Stimulated activated CD4-positive, alpha-beta T cell treated with anti-CD3 and anti-CD28 coated beads, TNF-alpha, amount 100 ng/mL, for 48 hours (primary cell): ENCODE results near the gene TNK2.
"Not testable (repeated sequence)": the region's sequence is repeated elsewhere in the genome, so short reads cannot be mapped to it uniquely, and the experiment has no call there.

Experiments
- DNase-seq, 3 donors: peaks; one replicate each; pipeline ENCODE4 v3.0.0-alpha.2; 2020; ENCODE audit warnings: low read depth in 3 of 3

Gene TNK2

DNA sequence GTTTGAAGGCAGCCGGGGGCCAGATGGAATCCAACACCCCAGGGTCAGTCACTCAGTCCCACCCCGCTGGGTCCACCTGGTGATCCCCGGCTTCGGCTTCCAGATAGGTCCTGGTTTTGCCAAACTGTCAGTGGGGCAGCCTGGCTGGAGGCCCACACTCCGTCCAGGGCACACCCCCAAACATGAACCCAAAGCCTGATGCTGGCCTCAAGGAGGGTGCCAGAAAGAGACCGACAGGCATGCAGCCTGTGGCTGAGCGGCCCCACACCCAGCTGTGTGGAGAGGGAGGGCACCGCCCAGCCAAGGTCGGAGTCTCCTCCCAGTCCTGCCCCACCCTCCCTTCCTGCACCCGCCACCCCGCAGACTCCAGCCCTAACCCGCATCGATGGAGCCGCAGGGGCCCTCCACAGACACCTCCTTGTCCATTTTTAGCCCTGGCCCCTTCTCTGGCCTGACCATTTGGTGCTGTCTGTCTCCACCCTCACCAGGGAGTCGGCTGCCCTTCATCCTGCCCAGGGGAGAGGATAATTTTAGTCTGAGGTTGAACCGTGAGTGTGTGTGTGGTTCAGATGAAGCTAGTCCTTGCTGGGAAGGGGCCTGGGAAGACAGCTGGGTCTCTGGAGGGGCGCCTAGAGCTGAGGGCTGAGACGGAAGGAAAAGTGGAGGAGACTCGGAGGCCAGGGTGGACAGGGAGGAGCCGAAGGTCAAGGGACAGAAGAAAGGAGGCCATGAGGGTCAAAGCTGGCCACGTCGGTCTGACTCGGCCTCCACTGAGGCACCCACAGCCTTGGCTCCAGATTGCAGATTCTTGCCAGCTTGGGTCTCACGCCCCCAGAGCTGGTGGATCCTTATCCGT is 23.1 kb downstream of the TNK2 start:
- no peak for DNase-seq

DNA sequence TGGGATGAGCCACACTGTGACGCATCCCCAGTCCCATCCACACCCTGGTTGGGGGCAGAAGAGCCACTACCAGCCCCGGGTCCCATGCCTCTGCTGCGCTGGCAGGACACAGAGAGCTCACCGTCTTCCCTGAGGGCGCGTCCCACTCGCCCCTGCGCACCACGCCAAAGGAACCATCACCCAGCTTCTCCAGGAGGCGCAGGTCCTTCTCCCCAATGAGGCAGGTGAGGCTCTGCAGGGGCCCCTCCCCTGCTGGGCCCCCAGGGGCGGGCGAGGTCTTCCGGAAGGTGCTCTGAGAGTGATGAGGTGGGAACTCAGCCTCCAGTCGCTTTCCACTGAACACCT is 23.7 kb downstream of the TNK2 start:
- DNase-seq = no peak

DNA sequence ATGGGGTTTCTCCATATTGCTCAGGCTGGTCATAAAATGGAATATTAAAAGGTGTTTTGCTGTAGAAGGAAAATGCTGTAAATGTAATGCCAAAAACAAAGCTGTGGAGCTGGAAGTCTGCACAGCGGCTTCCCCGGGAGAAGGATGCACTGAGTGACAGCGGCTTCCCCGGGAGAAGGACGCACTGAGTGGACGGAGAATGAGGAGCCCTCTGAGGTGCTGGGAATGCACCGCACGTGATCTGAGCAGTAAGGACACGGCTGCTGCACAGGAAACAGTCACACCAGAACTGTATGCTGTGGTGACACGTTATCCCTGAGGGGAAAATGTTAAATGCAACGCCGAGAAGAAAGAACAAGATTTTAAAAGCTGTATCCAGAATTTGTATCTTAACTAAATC is 24.6 kb downstream of the TNK2 start:
- no peak for DNase-seq

DNA sequence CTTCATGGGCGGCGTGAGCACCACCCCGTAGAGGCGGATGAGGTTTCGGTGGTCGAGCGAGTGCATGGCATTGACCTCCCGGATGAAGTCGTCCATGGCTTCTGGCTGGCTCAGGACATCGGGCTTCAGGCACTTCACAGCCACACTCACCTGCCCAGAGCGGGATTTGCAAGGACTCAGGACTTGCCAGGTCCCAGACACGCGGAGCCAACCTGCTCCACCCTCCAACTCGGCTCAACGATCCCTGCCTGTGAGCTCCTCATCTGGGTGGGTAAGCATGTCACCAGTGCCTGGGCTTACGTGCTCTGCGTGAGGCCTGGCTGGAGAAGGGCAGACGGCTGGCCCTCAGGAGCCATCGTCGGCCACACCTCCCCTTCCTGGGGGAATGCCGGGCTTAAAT is 25.2 kb downstream of the TNK2 start:
- no peak for DNase-seq

DNA sequence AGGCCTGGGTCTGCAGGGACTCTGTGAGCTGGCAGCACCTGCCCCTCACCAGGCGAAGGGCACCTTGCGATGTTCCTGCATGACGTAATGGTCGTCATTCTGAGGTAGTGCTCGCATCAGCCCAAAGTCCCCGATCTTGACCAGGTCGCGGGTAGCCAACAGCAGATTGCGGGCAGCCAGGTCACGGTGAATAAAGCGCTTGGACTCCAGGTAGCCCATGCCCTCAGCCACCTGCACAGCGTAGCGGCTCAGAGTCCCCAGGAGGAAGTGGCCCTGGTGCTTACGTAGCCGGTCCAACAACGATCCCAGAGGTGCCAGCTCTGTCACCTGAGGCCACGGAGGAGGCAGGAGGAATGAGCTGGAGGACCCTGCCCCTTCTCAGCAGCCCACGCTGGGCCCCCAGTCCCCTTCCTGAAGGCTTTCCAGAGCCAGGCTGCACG is 26.3 kb downstream of the TNK2 start:
- DNase-seq = no peak

DNA sequence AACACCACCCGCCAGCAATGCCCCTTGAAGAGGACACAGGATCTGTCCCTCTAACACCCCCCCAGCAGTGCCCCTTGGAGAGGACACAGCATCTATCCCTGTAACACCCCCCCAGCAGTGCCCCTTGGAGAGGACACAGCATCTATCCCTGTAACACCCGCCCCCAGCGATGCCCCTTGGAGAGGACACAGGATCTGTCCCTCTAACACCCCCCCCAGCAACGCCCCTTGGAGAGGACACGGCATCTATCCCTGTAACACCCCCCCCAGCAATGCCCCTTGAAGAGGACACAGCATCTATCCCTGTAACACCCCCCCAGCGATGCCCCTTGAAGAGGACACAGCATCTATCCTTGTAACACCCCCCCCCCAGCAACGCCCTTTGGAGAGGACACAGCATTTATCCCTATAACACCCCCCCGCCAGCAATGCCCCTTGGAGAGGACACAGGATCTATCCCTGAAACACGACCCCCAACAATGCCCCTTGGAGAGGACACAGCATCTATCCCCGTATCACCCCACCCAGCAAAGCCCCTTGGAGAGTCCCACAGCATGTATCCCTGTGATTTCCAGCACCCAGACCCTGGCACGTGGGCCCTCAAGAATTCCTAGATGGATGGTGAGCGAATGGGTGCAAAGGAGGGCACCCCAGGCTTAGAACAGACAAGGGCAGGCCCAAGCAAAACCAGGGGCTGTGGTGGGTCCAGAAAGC is 26.9 kb downstream of the TNK2 start:
- DNase-seq = no peak

DNA sequence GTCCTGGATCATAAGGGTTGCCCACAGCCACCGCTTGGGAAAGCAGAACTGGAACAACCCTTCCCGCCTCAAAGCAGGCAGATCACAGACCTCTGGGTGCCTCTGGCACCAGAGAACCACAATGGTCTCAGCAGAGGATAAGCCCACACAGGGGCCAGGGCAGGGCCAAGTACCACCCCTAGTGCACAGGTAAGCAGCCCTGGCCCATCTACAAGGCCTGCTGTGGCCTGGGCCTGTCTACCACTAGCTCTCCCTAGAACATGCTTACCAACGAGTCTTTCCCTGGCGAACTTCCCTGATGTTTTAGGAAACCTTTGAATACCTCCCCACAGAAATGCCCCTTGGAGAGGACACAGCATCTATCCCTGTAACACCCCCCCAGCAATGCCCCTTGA is 28.3 kb downstream of the TNK2 start:
- DNase-seq = no peak

DNA sequence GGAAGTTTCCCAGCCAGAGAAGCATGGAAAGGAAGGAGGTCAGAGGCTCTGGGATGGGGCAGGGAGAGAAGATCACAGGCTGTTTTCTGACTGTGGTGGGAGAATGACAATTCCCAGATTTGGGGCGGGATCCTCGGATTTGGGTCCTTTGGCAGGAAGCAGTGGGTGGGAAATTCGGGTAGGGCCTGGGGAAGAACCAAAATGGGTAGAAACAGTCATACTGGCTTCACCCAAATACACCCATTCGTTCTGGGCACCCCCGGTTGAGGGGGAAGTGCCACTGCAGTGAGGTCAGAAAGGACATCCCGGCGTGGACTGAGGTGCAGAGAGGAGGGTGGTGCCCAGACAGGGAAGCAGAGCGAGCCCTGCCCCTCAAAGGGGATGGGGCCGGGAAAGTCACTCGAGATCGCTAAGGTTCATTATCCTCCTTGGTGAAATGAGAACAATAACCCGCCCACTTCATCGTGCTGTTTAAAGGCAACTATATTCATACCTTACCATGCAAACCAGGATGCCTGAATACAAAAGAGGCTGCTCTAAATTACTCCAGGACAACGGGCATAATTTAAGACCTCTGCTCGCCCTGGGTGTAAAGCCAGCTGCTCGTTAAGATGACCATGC is 28.8 kb downstream of the TNK2 start:
- DNase-seq = no peak

DNA sequence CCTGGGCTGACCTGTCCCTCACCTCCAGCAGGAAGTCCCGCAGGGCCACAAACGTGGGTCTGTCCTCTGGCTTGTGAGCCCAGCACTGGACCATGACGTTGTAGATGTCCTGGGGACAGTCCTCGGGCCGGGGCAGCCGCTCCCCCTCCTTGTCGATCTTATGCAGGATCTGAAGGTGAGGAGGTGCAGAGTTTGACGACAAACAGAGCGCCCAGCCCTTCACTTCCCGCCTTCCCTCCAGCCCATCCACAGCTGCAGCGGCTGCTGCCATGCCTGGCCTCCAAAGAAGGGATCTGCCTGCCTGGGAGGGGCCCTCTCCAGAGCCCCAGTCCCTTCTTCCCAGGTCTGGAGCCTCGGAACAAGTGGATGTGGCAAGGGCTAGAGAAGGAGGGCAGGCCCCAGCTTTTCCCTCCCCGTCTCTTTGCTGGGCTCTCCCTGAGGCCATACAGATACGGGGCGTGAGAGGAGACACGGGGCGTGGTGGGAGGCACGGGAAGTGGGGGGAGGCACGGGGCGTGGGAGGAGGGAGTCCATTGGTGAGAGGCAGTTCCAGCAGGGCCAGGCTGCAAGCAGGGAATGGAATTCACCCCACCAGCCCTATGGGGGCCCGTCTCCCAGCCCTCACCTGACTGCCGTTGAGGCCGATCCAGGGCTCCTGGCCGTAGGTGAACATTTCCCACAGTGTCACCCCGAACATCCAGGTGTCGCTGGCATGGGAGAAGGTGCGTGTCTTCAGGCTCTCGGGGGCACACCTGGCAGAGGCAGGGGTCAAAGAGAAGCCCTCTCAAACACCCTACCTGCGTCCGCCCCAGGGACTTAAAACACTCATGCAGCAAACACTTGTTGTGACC is 29.7 kb downstream of the TNK2 start:
- no peak for DNase-seq

DNA sequence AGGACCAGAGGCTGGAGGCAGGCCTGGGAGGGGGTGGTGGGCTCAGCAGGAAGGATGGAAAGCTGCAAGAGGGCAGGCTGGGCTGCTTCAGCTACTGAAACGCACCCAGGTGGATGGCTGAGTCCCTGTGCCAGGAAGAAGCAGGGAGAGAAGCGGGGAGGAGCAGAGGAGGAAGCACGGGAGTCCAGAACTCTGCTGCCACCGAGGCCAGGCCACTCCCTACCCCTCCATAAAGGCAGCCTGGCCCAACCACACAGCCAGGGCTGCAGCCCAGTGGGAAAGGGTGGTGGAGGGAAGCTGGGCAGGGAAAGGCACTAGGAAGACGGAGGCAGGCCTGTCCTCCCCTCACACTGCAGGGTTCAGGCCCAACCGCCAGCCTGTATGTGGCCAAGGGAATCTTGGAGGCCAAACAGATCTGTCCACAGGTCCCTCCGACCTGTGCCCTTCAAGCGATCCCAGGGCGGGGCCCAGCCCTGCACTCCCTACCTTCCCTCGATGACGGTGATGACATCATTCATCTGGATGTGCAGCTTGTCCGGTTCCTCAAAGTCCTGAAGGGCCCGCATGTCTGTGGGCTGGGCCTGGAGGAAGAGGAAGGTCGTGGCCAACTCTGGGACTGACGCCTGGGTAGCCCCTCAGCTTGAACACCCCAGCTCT is 30.5 kb downstream of the TNK2 start:
- DNase-seq = no peak

DNA sequence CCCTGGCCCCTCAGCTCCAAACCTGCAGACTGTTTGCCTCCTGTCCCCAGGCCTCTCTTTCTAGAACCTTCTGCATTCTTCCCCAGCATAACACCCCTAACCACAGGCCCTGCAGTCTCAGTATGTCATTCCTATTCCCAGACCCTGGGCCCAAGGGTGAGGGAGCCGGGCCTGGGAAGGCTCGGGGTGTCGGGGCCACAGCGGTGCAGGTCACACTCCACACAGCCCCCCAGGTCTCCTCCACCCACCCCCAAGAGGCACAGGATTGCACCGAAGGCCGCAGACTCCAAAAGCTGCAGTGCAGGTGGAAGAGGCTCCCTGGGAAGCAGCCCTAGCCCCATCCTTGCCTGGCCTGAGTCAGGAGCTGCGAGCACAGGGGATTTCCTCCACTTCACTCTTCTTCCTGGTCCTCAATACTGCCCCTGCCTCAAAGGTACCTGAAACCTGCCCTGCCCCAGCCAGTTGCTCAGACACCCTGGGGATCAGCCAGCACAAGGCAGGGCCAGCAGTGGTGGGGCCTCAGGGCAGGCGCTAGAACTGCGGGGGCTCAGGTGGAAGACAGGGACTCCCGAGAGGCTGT is 31.1 kb downstream of the TNK2 start:
- no peak for DNase-seq

DNA sequence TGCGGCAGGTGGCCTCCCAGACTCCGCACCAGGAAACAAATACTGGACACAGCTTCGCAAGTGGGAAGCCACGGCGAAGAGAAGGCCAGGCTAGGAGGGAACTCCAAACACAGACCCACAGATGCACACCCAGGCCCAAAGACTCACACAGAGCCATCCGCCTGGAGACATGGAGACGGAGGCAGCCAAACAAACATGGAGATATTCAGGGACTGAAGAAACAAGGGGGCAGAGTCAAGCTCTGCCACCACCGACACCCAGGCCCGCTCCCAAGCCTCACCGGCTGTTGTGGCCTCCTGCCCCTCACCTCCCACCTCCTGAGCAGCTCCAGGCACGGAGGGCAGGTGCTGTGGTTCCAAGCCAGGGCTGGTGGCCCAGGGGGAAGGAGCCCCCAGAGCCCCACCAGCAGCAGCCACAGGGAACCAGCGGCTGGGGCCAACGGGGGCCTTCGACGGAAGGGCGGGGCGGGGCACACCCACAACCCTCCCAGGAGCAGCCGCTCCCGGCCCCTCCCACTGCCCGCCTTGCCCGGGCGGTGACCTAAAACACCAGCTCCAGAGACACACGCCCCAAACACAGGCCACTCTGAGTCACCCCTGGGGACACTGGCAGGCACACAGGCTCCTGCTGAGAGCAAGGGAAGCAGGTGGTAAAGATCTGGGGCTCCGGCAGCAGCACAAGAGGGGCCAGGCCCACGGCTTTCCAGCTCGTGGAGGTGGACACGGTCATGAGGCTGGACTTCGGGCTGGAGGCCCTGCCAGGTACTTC is 31.9 kb downstream of the TNK2 start:
- DNase-seq = no peak

DNA sequence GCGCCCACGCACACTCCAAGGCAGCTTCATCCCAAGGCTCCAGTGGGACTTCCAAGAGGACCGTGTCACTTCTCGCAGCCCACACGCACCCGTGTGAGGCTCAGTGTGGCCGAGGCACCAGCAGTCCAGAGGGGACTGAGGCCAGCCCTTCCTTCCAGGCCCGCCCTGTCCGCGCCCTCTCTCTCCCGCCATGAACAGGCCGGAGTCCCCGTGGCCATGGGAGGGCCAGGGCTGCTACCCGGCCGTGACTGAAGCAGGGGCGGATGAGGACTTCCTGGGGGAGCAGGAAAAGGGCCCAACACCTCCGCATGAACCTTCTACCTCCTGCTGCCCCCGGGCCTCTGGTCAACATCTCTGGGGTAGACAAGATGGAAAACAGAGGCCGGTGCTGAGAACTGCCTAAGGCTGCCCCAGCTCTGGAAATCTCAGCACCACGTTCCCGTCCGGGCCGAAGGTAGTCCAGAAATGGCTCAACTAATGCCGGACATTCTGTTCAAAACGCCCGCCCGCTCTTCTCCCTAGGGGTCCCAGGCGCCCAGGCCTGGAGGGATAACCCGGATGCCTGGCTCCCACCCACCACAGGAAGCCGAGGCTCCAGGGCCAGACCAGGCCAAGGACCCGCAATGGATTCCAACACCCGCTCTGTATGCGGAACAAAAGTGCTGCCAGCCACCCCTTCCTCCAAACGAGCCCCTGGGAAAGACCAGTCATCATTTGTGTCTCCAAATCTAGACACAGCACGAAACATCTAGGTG is 32.7 kb downstream of the TNK2 start:
- no peak for DNase-seq

DNA sequence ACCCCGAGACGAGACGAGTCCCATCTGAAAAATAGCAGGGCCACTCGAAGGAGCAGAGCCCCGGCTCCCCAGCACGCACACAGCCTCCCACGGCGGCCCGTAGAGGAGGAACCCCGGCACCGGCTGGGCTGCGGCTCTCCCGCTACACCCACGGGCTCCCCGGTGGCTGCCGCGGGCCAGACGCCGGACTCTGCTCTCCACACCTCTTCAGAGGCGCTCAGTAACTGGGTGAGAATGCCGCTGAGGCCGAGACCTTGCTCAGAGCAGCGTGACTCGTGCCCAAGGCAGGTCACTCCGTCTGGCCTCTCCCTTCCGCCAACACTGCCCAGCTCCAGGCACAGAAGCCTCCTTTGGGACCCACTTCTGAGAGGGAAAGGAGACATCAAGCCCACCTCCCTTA is 34.4 kb downstream of the TNK2 start:
- DNase-seq = no peak

DNA sequence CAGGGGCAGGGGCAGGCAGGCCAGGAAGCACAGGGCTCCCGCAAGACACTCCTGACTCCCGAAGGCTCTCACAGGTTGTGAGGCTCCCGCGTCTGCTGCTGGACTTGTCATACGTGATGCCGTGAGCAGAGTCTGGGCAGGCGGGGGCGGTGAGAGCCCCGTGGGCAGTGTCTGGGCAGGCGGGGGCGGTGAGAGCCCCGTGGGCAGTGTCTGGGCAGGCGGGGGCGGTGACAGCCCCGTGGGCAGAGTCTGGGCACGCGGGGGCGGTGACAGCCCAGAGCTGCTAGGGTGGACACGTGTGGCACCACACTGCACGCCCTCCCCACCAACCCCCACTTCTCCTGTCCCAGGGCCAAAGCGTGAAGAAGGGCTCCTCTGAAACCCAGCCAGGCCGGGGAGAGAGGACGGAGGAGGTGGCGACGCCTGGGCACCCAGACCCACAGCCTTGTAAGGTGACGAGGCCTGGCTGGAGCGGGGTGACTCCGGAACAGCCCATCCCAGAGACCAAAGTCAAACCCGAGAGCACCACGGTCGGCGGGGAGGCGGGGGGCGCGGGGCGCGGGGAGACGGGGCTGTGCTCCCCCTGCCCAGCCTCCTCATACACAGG is 35.0 kb downstream of the TNK2 start:
- DNase-seq = no peak

DNA sequence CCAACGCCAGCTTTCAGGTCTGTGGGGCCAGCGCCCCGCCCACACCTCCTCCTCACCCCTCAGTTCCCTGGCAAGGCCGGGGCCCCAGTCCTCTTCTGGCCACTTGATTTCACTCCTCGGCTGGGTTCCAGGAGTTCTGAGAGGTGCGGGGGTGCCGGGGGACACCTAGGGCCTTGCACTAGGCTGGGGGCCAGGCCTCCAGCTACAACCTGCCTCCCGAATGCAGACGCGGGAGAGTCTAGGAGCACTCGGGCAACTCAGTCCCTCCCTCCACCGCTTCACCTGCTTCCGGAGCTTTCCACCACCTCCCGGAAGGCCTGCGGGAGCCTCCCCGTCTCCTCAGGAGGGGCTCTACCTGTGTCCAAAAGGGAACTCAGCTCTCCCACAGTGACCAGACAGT is 35.6 kb downstream of the TNK2 start:
- DNase-seq = no peak

DNA sequence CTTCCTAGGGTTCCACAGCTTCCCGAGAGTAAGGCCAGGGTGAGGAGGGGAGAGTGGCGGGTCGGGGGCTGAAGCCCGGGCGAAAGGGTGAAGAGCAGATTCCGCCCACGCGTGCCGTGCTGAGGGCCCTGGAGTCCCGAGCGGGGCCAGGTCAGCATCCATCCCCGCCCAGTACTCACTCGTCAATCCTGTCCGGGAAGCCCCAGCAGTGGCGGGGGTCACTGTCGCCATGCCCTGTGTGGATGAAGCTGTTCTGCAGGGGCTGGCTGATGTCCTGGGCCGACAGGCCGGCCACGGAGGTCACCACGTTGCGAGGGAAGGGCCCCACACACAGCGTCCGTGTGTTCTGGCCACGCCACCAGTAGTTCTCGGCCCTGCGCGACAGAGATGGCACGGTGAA is 36.3 kb downstream of the TNK2 start:
- DNase-seq = no peak

DNA sequence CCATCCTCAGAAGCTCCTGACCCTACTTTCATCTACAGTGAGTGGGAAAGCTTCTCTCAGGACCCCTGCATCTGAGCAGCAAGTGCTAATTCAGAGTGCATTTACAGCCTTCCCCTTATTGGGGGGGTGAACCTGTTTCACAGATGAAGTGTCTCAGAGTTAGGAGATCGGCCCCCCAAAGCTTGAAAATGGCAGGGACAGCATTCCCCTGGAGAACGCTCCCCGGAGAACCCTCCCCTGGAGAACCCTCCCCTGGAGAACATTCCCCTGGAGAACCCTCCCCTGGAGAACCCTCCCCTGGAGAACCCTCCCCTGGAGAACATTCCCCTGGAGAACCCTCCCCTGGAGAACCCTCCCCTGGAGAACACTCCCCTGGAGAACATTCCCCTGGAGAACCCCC is 36.7 kb downstream of the TNK2 start:
- not testable (repeated sequence) for DNase-seq

DNA sequence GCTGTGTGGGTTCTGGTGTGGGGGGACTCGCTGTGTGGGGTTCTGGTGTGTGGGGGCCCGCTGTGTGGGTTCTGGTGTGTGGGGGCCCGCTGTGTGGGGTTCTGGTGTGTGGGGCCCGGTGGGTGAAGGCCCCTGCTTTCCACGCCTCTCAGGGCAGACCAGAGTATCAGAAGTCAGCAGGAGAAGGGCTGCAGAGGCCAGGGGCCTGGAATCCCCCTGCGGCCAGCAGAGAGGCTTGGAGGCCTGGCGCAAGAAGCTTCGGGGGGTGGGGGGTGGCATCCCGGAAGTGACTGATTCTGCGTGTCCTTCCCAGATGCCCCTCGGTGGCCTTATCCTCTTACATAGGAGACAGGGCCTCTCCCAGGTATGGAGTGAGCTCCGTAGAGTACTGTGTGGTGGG is 37.4 kb downstream of the TNK2 start:
- DNase-seq = no peak
